HUES64 (cell line): ENCODE data around the gene MUL1.

ENCODE experiments used
- H3K27ac ChIP-seq: 2 replicates; pipeline ENCODE4 v1.7.0; 2013; ENCODE audit warnings: low read depth, low read length, inconsistent platforms
- H3K27me3 ChIP-seq: 2 replicates; pipeline ENCODE4 v1.6.1; 2013; ENCODE audit warnings: mild to moderate bottlenecking, low read length; ENCODE audit not compliant: insufficient read depth
- H3K36me3 ChIP-seq: 2 replicates; pipeline ENCODE4 v1.6.1; 2013; ENCODE audit warnings: mild to moderate bottlenecking, low read length; ENCODE audit not compliant: insufficient read depth
- H3K4me1 ChIP-seq: 2 replicates; pipeline ENCODE4 v1.6.1; 2013; ENCODE audit warnings: mild to moderate bottlenecking, low read length, moderate library complexity; ENCODE audit not compliant: insufficient read depth
- H3K4me3 ChIP-seq: 2 replicates; pipeline ENCODE4 v1.5.1; 2013; ENCODE audit warnings: mild to moderate bottlenecking, low read length, moderate library complexity
- H3K9ac ChIP-seq: 2 replicates; pipeline ENCODE4 v1.6.1; 2013; ENCODE audit warnings: mild to moderate bottlenecking, low read depth, low read length
- H3K9me3 ChIP-seq: 2 replicates; pipeline ENCODE4 v1.6.1; 2013; ENCODE audit warnings: low read depth, low read length; ENCODE audit not compliant: insufficient read depth
- WGBS: fragments of 150-250, 120-280 bp; methylation state at CpG from one replicate; pipeline ENCODE4 v1.1.7; 2013; ENCODE audit warnings: missing lambda C conversion rate; 5-methylcytosine and 5-hydroxymethylcytosine counted together

The MUL1 gene

GRCh38 chr1:20494609-20495311, 13.2 kb downstream of the MUL1 start:
- no peak overlapping the region for H3K4me3 ChIP-seq
- H3K9ac ChIP-seq: no peak overlapping the region
- peaks cover 15% of the 10 kb centered on the region for H3K36me3 ChIP-seq
- peaks cover 7% of the 10 kb centered on the region; the same call in 1 of the 2 replicates for H3K27me3 ChIP-seq
- no peaks in the 10 kb centered on the region for H3K9me3 ChIP-seq
- no peak overlapping the region for H3K27ac ChIP-seq
- 69% methylated on average over 5 of the region's 5 CpGs for WGBS
- peaks cover 4% of the 10 kb centered on the region; the same call in 1 of the 2 replicates for H3K4me1 ChIP-seq

GRCh38 chr1:20493839-20494608, 13.9 kb downstream of the MUL1 start:
- Histone ChIP-seq H3K4me1 (peaks cover 4% of the 10 kb centered on the region; the same call in 1 of the 2 replicates), H3K27ac (no peak overlapping the region), H3K27me3 (peaks cover 14% of the 10 kb centered on the region), H3K9me3 (no peaks in the 10 kb centered on the region), H3K4me3 (peak overlapping the region; percentile 44), H3K36me3 (peaks cover 7% of the 10 kb centered on the region), H3K9ac (no peak overlapping the region)
- WGBS: 6% methylated on average over 16 of the region's 16 CpGs

- Histone ChIP-seq H3K9ac (no peak overlapping the region), H3K4me1 (peaks cover 5% of the 10 kb centered on the region; the same call in 1 of the 2 replicates), H3K4me3 (no peak overlapping the region), H3K27ac (no peak overlapping the region), H3K27me3 (peaks cover 21% of the 10 kb centered on the region), H3K36me3 (0 out of 2 replicates have a peak, but pooled peaks cover under 1% of the 10 kb centered on the region), H3K9me3 (no peaks in the 10 kb centered on the region)
- 60% methylated on average over 5 of the region's 5 CpGs for WGBS
These were observed 14.6 kb downstream of the MUL1 start for GRCh38 chr1:20493309-20493708.

DNA sequence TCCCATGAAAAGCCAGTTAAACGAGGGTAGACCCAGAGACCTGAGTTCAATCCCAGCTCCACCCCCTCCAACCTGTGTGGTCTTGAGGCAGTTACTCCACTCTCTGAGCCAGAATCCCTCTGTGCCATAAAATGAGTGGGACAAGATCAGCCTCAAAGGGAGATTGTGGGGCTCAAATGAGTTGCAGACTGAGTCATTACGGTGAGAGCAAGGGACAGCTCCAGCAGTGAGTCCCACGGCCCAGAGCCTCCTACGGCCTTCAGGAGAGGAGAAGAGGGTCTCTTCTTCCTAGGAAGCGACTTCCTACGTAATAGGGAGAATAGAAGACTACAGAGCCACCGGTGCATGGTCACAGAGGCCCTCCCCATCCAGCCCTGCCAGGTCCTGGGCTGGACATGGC, 15.2 kb downstream of the MUL1 start:
- peaks cover 11% of the 10 kb centered on the region; the same call in 1 of the 2 replicates for H3K4me1 ChIP-seq
- WGBS: 74% methylated on average over 7 of the region's 7 CpGs

GRCh38 chr1:20491866-20492265, 16.1 kb downstream of the MUL1 start:
- WGBS: 86% methylated on average over 7 of the region's 7 CpGs
- Histone ChIP-seq H3K4me3 (no peak overlapping the region), H3K27ac (no peak overlapping the region), H3K4me1 (peaks cover 16% of the 10 kb centered on the region; the same call in 1 of the 2 replicates), H3K9me3 (no peaks in the 10 kb centered on the region), H3K27me3 (peaks cover 36% of the 10 kb centered on the region), H3K9ac (no peak overlapping the region), H3K36me3 (no peaks in the 10 kb centered on the region)

More for the DNA sequence above, 15.2 kb downstream of the MUL1 start:
- Histone ChIP-seq H3K27ac (no peak overlapping the region), H3K4me3 (no peak overlapping the region), H3K36me3 (no peaks in the 10 kb centered on the region), H3K9ac (no peak overlapping the region), H3K9me3 (no peaks in the 10 kb centered on the region), H3K27me3 (peaks cover 27% of the 10 kb centered on the region)

DNA sequence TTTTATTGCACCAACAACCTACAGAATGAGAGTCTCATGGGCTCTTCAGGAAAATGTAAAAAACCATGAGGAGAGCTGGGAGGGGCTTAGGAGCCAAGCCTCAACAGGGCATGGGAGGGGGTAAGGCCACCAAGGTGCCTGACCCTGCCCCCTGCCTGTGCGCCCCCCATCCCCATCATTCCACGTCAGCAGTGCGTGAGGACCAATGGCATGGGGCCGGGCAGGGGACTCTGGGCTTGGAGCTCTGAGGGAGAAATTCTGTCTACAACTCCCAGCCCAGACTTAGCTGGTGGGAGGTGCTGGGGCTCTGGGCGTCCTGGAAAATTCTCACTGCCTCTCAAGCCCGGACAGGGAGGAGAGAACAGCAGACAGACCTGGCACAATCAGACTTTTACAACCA, 16.8 kb downstream of the MUL1 start:
- peaks cover 42% of the 10 kb centered on the region for H3K27me3 ChIP-seq
- H3K36me3 ChIP-seq: no peaks in the 10 kb centered on the region
- H3K27ac ChIP-seq: no peak overlapping the region
- H3K9ac ChIP-seq: no peak overlapping the region
- WGBS: 65% methylated on average over 6 of the region's 6 CpGs
- no peak overlapping the region for H3K4me3 ChIP-seq
- H3K4me1 ChIP-seq: peaks cover 16% of the 10 kb centered on the region; the same call in 1 of the 2 replicates
- no peaks in the 10 kb centered on the region for H3K9me3 ChIP-seq

GRCh38 chr1:20487236-20487590, 20.7 kb downstream of the MUL1 start:
- no peaks in the 10 kb centered on the region for H3K9me3 ChIP-seq
- 5% methylated on average over 4 of the region's 4 CpGs for WGBS
- peak overlapping the region; percentile 78 for H3K4me3 ChIP-seq
- H3K4me1 ChIP-seq: peaks cover 21% of the 10 kb centered on the region
- no peaks in the 10 kb centered on the region for H3K36me3 ChIP-seq
- H3K27me3 ChIP-seq: peaks cover 72% of the 10 kb centered on the region
- no peak overlapping the region for H3K27ac ChIP-seq
- no peak overlapping the region for H3K9ac ChIP-seq

- under 1% methylated on average over 49 of the region's 51 CpGs for WGBS
- H3K36me3 ChIP-seq: no peaks in the 10 kb centered on the region
- peaks cover 78% of the 10 kb centered on the region for H3K27me3 ChIP-seq
- peak overlapping the region; percentile 30; the same call in 1 of the 2 replicates for H3K27ac ChIP-seq
- H3K9me3 ChIP-seq: no peaks in the 10 kb centered on the region
- peaks cover 21% of the 10 kb centered on the region for H3K4me1 ChIP-seq
- H3K9ac ChIP-seq: peak overlapping the region; percentile 69
- peak overlapping the region; percentile 78 for H3K4me3 ChIP-seq
These were observed 21.3 kb downstream of the MUL1 start for GRCh38 chr1:20486457-20487235.

- WGBS: under 1% methylated on average over 104 of the region's 104 CpGs
- H3K27me3 ChIP-seq: peaks cover 86% of the 10 kb centered on the region
- peak within 1 kb of the TSS; percentile 78 for H3K4me3 ChIP-seq
- H3K9me3 ChIP-seq: no peaks in the 10 kb centered on the region
- no peaks in the 10 kb centered on the region for H3K36me3 ChIP-seq
- H3K9ac ChIP-seq: peak within 1 kb of the TSS; percentile 69
- H3K4me1 ChIP-seq: peaks cover 28% of the 10 kb centered on the region
- H3K27ac ChIP-seq: peak within 1 kb of the TSS; percentile 30; the same call in 1 of the 2 replicates
These were observed 22.2 kb downstream of the MUL1 start, which contains the start of gene CAMK2N1 for GRCh38 chr1:20485527-20486456. TSS of gene CAMK2N1 (minus strand) at chr1:20486210. CDS start at chr1:20485379, 831 bp downstream.
